Kidney epithelial cell (primary cell): ENCODE measurements around the gene MYL9. TPM values are rescaled to one million over a fixed set of nuclear protein-coding genes. Genes with fewer than 3 reads are reported as not detected.

Experiments
- DNase-seq: peaks from one replicate; pipeline ENCODE4 v3.0.0-alpha.2; 2010; ENCODE audit warnings: low read depth
- H3K27me3 ChIP-seq: 2 replicates; pipeline ENCODE4 v1.6.0; 2011; ENCODE audit warnings: low read length; ENCODE audit not compliant: control insufficient read depth, insufficient read depth
- H3K36me3 ChIP-seq: 2 replicates; pipeline ENCODE4 v1.5.1; 2011; ENCODE audit warnings: low read length; ENCODE audit not compliant: control insufficient read depth, insufficient read depth
- H3K4me3 ChIP-seq: 2 replicates; pipeline ENCODE4 v1.5.1; 2011; ENCODE audit warnings: low read depth, mild to moderate bottlenecking, control low read depth, low read length
- total RNA-seq: library from RNA; depleted of rRNA; stranded (reverse); fragments of >200 nt; gene quantifications from 2 replicates; pipeline ENCODE4 v1.2.3, GENCODE V29; 2015
- TF ChIP-seq, protein P1 (sequence below): IDR thresholded peaks from 2 replicates; pipeline ENCODE4 v1.5.1; 2011; ENCODE audit warnings: mild to moderate bottlenecking, moderate library complexity, low read length, control low read depth, inconsistent platforms; ENCODE audit not compliant: insufficient read depth, poor library complexity, severe bottlenecking

The MYL9 gene
- total RNA-seq, 1 donor from 2014 or later = 58.5 TPM

DNA sequence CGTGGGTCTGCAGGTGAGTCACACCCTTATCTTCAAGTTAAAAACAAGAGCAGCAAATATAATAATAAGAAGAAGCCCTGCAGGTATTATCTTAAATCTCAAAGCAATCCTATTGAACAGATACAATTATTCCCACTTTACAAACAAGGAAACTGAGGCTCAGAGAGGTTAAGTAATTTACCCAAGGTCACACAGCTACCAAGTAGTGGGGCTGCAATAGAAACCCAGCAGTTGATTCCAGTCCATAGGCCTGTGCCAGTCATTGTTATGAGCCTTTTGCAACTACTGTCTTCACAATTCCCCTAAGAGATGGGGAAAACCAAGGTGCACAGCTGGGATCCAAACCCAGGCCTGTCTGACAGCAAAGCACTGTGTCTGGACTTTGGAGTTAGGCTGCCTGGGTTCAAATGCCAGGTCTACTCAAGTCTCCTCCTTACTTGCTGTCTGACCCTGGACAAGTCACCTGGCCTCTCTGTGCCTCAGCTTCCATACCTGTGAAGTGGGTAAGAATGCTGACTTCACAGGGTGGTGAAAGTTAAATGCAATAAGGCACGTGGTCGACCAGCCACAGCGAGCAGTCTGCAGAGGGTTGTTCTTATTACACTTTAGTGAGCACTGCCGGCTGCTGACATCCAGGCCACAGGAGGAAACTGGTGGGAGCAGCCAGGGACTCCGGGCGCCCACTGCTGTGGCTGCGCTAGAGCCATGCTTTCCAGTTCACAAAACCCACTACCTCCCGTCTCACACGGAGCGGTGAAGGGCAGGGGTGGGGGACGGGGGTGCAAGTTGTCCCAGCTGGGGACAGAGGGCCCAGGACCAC is 6.1 kb downstream of the MYL9 start:
- no peaks in the 10 kb centered on the region for H3K27me3 ChIP-seq
- TF ChIP-seq, protein P1, sequence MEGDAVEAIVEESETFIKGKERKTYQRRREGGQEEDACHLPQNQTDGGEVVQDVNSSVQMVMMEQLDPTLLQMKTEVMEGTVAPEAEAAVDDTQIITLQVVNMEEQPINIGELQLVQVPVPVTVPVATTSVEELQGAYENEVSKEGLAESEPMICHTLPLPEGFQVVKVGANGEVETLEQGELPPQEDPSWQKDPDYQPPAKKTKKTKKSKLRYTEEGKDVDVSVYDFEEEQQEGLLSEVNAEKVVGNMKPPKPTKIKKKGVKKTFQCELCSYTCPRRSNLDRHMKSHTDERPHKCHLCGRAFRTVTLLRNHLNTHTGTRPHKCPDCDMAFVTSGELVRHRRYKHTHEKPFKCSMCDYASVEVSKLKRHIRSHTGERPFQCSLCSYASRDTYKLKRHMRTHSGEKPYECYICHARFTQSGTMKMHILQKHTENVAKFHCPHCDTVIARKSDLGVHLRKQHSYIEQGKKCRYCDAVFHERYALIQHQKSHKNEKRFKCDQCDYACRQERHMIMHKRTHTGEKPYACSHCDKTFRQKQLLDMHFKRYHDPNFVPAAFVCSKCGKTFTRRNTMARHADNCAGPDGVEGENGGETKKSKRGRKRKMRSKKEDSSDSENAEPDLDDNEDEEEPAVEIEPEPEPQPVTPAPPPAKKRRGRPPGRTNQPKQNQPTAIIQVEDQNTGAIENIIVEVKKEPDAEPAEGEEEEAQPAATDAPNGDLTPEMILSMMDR = no peak
- H3K36me3 ChIP-seq = no peaks in the 10 kb centered on the region
- no peak overlapping the region for H3K4me3 ChIP-seq
- no peak for DNase-seq

DNA sequence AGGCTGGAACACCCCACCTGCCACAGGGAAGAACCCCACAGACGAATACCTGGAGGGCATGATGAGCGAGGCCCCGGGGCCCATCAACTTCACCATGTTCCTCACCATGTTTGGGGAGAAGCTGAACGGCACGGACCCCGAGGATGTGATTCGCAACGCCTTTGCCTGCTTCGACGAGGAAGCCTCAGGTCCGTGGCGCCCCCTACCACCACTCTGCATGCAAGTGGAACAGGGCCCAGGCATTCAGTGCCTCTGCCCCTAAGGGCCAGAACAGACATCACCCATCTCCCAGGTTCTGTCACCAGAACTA is 6.6 kb downstream of the MYL9 start:
- H3K4me3 ChIP-seq = no peak overlapping the region
- H3K27me3 ChIP-seq = no peaks in the 10 kb centered on the region
- TF ChIP-seq, protein P1 = peak; percentile 29
- DNase-seq = no peak
- no peaks in the 10 kb centered on the region for H3K36me3 ChIP-seq

- TF ChIP-seq, protein P1 = no peak
- no peaks in the 10 kb centered on the region for H3K27me3 ChIP-seq
- no peak for DNase-seq
- H3K36me3 ChIP-seq = no peaks in the 10 kb centered on the region
- no peak overlapping the region for H3K4me3 ChIP-seq
These were observed 7.6 kb downstream of the MYL9 start for GRCh38 chr20:36548704-36549627.

GRCh38 chr20:36549628-36549941 is 8.3 kb downstream of the MYL9 start:
- H3K4me3 ChIP-seq = no peak overlapping the region
- H3K27me3 ChIP-seq = no peaks in the 10 kb centered on the region
- TF ChIP-seq, protein P1 = no peak
- H3K36me3 ChIP-seq = no peaks in the 10 kb centered on the region
- no peak for DNase-seq

DNA sequence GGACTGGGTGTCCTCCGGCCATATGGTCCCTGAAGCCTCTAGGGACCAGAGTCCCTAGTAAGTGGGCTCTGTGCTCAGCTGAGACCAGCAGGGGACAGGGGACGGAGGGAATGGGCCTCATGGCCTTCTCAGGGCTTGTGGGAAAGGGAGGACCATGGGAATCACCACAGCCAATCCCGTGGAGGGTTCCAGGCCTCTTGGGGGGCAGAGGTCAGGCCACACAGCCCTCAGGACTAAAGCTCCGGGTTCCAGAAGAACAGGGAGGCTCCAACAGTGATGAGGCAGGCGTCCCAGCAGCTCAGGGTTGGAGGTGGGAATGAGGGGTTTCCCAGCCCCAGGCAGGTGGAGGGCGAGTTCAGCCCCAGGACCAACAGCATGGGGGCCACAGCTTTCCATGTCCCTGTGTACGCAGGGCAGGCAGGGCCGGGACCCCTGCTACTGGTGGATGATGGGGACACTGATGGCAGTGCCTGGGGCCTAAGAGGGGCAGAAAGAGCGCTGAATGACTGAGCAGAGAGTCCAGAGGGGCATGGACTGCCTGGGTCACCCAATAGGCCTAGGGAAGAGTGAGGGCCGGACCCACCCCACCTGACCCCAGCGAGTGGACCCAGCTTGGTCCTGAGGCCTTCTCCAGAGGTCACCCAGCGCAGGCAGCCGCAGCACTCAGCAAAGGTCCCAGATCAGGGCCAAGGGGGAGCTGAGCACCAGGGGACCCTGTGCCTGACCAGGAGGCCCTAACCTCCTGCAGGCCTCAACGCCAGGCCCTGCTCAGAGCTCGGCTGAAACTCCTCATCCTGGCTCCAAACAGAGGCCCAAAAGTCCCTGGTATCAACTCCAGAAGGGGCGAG is 8.8 kb downstream of the MYL9 start:
- H3K36me3 ChIP-seq = no peaks in the 10 kb centered on the region
- TF ChIP-seq, protein P1 = no peak
- no peaks in the 10 kb centered on the region for H3K27me3 ChIP-seq
- H3K4me3 ChIP-seq = no peak overlapping the region
- no peak for DNase-seq
